Hepatocyte (in vitro differentiated cells): ENCODE measurements around the gene CRHR2. TPM values are rescaled to one million over a fixed set of nuclear protein-coding genes. Genes with fewer than 3 reads are reported as not detected.

Experiments used
- DNase-seq: peaks from one replicate; pipeline ENCODE4 v3.0.0-alpha.2; 2016; ENCODE audit warnings: low spot score
- H2AFZ ChIP-seq: fragments of 200-600 bp; sonication (generic); 2 replicates; pipeline ENCODE4 v1.6.0; 2016; ENCODE audit warnings: antibody characterized with exemption, mild to moderate bottlenecking
- H3K27ac ChIP-seq: fragments of 200-600 bp; sonication (generic); 2 replicates; pipeline ENCODE4 v1.5.1; 2016; ENCODE audit warnings: mild to moderate bottlenecking
- H3K27me3 ChIP-seq: fragments of 200-600 bp; sonication (generic); 2 replicates; pipeline ENCODE4 v1.6.1; 2016
- H3K36me3 ChIP-seq: fragments of 200-600 bp; sonication (generic); replicated peaks from 2 replicates; pipeline ENCODE4 v1.5.1; 2016; ENCODE audit warnings: low read depth; ENCODE audit not compliant: insufficient read depth
- H3K4me1 ChIP-seq: fragments of 200-600 bp; sonication (generic); 2 replicates; pipeline ENCODE4 v1.5.1; 2016; ENCODE audit warnings: mild to moderate bottlenecking, moderate library complexity; ENCODE audit not compliant: insufficient read depth
- H3K4me2 ChIP-seq: fragments of 200-600 bp; sonication (generic); 2 replicates; pipeline ENCODE4 v1.6.0; 2016
- H3K4me3 ChIP-seq: fragments of 200-600 bp; sonication (generic); 2 replicates; pipeline ENCODE4 v1.5.1; 2016; ENCODE audit warnings: mild to moderate bottlenecking
- H3K79me2 ChIP-seq: fragments of 200-600 bp; sonication (generic); 2 replicates; pipeline ENCODE4 v1.6.0; 2017; ENCODE audit warnings: mild to moderate bottlenecking
- H3K9me2 ChIP-seq: fragments of 200-600 bp; sonication (generic); replicated peaks from 2 replicates; pipeline ENCODE4 v1.6.0; 2017; ENCODE audit warnings: mild to moderate bottlenecking; ENCODE audit not compliant: insufficient read depth
- H3K9me3 ChIP-seq: fragments of 200-600 bp; sonication (generic); 2 replicates; pipeline ENCODE4 v1.5.1; 2016; ENCODE audit warnings: low read depth, mild to moderate bottlenecking
- H4K20me1 ChIP-seq: fragments of 200-600 bp; sonication (generic); 2 replicates; pipeline ENCODE4 v1.6.0; 2016; ENCODE audit warnings: mild to moderate bottlenecking; ENCODE audit not compliant: insufficient read depth, poor library complexity, severe bottlenecking
- EZH2 ChIP-seq: fragments of 200-600 bp; sonication (generic); IDR thresholded peaks from 2 replicates; pipeline ENCODE4 v1.6.1; 2016; ENCODE audit warnings: antibody characterized with exemption, mild to moderate bottlenecking, borderline replicate concordance
- EZH2phosphoT487 ChIP-seq: fragments of 200-600 bp; sonication (generic); IDR thresholded peaks from one replicate; pipeline ENCODE4 v1.6.1; 2018; ENCODE audit warnings: antibody characterized with exemption, mild to moderate bottlenecking, low read depth, moderate library complexity; ENCODE audit not compliant: unreplicated experiment, severe bottlenecking
- WGBS: methylation state at CpG from one replicate; pipeline ENCODE4 v1.1.6; 2016; ENCODE audit warnings: low lambda C conversion rate; ENCODE audit errors: missing lambda C conversion rate; 5-methylcytosine and 5-hydroxymethylcytosine counted together
- polyA plus RNA-seq: library from polyadenylated mRNA; unstranded; fragments of >200 nt; fragmentation: Nextera tagmentation; extraction: Ambion mirVana; gene quantifications from 2 replicates; pipeline ENCODE4 v1.2.1, GENCODE V29; 2016
- total RNA-seq: library from RNA; depleted of rRNA; stranded (reverse); fragments of >200 nt; gene quantifications from 2 replicates; pipeline ENCODE4 v1.2.3, GENCODE V29; 2014
- TF ChIP-seq, protein P1 (sequence below): fragments of 200-600 bp; sonication (generic); IDR thresholded peaks from 2 replicates; pipeline ENCODE4 v1.5.1; 2016; ENCODE audit warnings: antibody characterized with exemption, mild to moderate bottlenecking; ENCODE audit not compliant: poor library complexity

The CRHR2 gene
- total and polyA plus RNA-seq, 2 experiments from 2014 or later, result 0.21 TPM; not detected in 1

- no peaks in the 10 kb centered on the region for H4K20me1 ChIP-seq
- no peaks in the 10 kb centered on the region for H3K27me3 ChIP-seq
- WGBS, result 90% methylated on average over 6 of the region's 6 CpGs
- H3K4me1 ChIP-seq, result no peaks in the 10 kb centered on the region
- no peak overlapping the region for H3K27ac ChIP-seq
- H3K4me2 ChIP-seq, result no peak overlapping the region
- DNase-seq, result no peak
- TF ChIP-seq EZH2phosphoT487 (no peak), EZH2 (no peak)
- TF ChIP-seq, protein P1, sequence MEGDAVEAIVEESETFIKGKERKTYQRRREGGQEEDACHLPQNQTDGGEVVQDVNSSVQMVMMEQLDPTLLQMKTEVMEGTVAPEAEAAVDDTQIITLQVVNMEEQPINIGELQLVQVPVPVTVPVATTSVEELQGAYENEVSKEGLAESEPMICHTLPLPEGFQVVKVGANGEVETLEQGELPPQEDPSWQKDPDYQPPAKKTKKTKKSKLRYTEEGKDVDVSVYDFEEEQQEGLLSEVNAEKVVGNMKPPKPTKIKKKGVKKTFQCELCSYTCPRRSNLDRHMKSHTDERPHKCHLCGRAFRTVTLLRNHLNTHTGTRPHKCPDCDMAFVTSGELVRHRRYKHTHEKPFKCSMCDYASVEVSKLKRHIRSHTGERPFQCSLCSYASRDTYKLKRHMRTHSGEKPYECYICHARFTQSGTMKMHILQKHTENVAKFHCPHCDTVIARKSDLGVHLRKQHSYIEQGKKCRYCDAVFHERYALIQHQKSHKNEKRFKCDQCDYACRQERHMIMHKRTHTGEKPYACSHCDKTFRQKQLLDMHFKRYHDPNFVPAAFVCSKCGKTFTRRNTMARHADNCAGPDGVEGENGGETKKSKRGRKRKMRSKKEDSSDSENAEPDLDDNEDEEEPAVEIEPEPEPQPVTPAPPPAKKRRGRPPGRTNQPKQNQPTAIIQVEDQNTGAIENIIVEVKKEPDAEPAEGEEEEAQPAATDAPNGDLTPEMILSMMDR, result no peak
- no peaks in the 10 kb centered on the region for H3K9me3 ChIP-seq
- no peaks in the 10 kb centered on the region for H3K9me2 ChIP-seq
- no peaks in the 10 kb centered on the region for H3K36me3 ChIP-seq
- H3K79me2 ChIP-seq, result no peaks in the 10 kb centered on the region
- no peak overlapping the region for H2AFZ ChIP-seq
- H3K4me3 ChIP-seq, result no peak overlapping the region
Observed at GRCh38 chr7:30706316-30706715, 24.1 kb upstream of the CRHR2 start.

- TF ChIP-seq EZH2phosphoT487, result no peak
- TF ChIP-seq, protein P1, result no peak
- no peak for TF ChIP-seq EZH2
- no peak for DNase-seq
- H3K9me3 ChIP-seq, result no peaks in the 10 kb centered on the region
- H3K4me1 ChIP-seq, result no peaks in the 10 kb centered on the region
- no peaks in the 10 kb centered on the region for H3K27me3 ChIP-seq
- 84% methylated on average over 13 of the region's 13 CpGs for WGBS
- H3K4me2 ChIP-seq, result no peak overlapping the region
- no peaks in the 10 kb centered on the region for H3K36me3 ChIP-seq
- H3K79me2 ChIP-seq, result no peaks in the 10 kb centered on the region
- H3K27ac ChIP-seq, result no peak overlapping the region
- no peak overlapping the region for H2AFZ ChIP-seq
- H3K9me2 ChIP-seq, result no peaks in the 10 kb centered on the region
- no peaks in the 10 kb centered on the region for H4K20me1 ChIP-seq
- H3K4me3 ChIP-seq, result no peak overlapping the region
Observed at GRCh38 chr7:30705596-30705995, 23.3 kb upstream of the CRHR2 start.

DNA sequence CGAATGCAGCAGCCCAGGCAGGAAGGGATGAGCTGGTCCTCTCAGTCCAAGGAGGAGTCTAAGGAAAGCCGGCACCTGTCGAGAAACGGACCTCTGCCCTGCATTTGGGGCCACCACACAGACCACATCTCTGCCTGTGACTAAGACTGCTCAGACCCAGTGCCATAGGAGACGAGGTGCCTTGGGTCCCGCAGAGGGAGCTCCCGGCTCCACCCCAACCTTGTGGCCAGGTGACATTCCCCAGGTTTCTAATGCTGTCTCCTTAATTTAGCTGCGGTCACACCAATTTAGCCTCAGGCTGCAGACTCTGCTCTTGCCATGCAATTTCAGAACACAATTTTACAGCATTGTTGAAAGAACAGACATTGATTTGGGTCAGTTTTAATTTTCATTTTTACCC is 22.8 kb upstream of the CRHR2 start:
- WGBS, result 82% methylated on average over 7 of the region's 8 CpGs

More for the DNA sequence above, 22.8 kb upstream of the CRHR2 start:
- Histone ChIP-seq H3K4me2 (no peak overlapping the region), H2AFZ (no peak overlapping the region), H3K36me3 (no peaks in the 10 kb centered on the region), H3K9me3 (no peaks in the 10 kb centered on the region), H4K20me1 (no peaks in the 10 kb centered on the region), H3K4me1 (no peaks in the 10 kb centered on the region), H3K4me3 (no peak overlapping the region), H3K79me2 (no peaks in the 10 kb centered on the region), H3K9me2 (no peaks in the 10 kb centered on the region), H3K27me3 (no peaks in the 10 kb centered on the region), H3K27ac (no peak overlapping the region)
- TF ChIP-seq, protein P1, result no peak
- TF ChIP-seq EZH2phosphoT487 (no peak), EZH2 (no peak)
- DNase-seq, result no peak
